Stimulated activated CD8-positive, alpha-beta memory T cell treated with anti-CD3 and anti-CD28 coated beads, Interleukin-7, amount 100 ng/mL, for 24 hours (primary cell): ENCODE measurements around the gene TEX13D.
"Not testable (repeated sequence)": the region's sequence is repeated elsewhere in the genome, so short reads cannot be mapped to it uniquely, and the experiment has no call there.

Experiments used
- DNase-seq: peaks from one replicate; pipeline ENCODE4 v3.0.0-alpha.2; 2020; ENCODE audit warnings: low read depth

Gene TEX13D

GRCh38 chrX:124332481-124333424 lies at the start of gene TEX13D:
TEX13D (plus strand) TSS chrX:124332660; CDS start chrX:124332918, 258 bp downstream.
- DNase-seq = no peak

GRCh38 chrX:124289443-124289842 lies 43.0 kb upstream of the TEX13D start:
- DNase-seq = no peak

GRCh38 chrX:124293810-124294209 lies 38.6 kb upstream of the TEX13D start:
- no peak for DNase-seq

- not testable (repeated sequence) for DNase-seq
These were observed 33.1 kb upstream of the TEX13D start for GRCh38 chrX:124299323-124299722.

- DNase-seq = no peak
These were observed 32.1 kb upstream of the TEX13D start for GRCh38 chrX:124300405-124300804.

GRCh38 chrX:124307253-124307907 lies 25.1 kb upstream of the TEX13D start:
- no peak for DNase-seq

- DNase-seq = no peak
These were observed 6.7 kb upstream of the TEX13D start for GRCh38 chrX:124325732-124326131.

- no peak for DNase-seq
These were observed 3.7 kb upstream of the TEX13D start for GRCh38 chrX:124328765-124329164.

- no peak for DNase-seq
These were observed 1.4 kb downstream of the TEX13D start for GRCh38 chrX:124333862-124334261.

GRCh38 chrX:124334555-124334954 lies 2.1 kb downstream of the TEX13D start:
- DNase-seq = not testable (repeated sequence)

GRCh38 chrX:124335598-124335997 lies 3.1 kb downstream of the TEX13D start:
- no peak for DNase-seq

GRCh38 chrX:124337916-124338315 lies 5.5 kb downstream of the TEX13D start:
- no peak for DNase-seq

- no peak for DNase-seq
These were observed 6.5 kb downstream of the TEX13D start for GRCh38 chrX:124338733-124339514.

- DNase-seq = no peak
These were observed 9.1 kb downstream of the TEX13D start for GRCh38 chrX:124341396-124342132.

GRCh38 chrX:124342174-124342867 lies 9.9 kb downstream of the TEX13D start:
- no peak for DNase-seq

GRCh38 chrX:124343016-124343415 lies 10.6 kb downstream of the TEX13D start:
- no peak for DNase-seq

GRCh38 chrX:124344246-124344645 lies 11.8 kb downstream of the TEX13D start:
- DNase-seq = no peak

- no peak for DNase-seq
These were observed 13.8 kb downstream of the TEX13D start, which contains the start of gene SH2D1A for GRCh38 chrX:124346117-124346876. SH2D1A (plus strand) TSS chrX:124346563; CDS start chrX:124346643, 80 bp downstream.

GRCh38 chrX:124346877-124347241 lies 14.4 kb downstream of the TEX13D start:
- no peak for DNase-seq

GRCh38 chrX:124347242-124347641 lies 14.8 kb downstream of the TEX13D start:
- DNase-seq = no peak
